Measurements from ENCODE around the gene LIMS1. TPM values are rescaled to one million over a fixed set of nuclear protein-coding genes. Genes with fewer than 3 reads are reported as not detected.
"Not testable (repeated sequence)": the region's sequence is repeated elsewhere in the genome, so short reads cannot be mapped to it uniquely, and the experiment has no call there.

The LIMS1 gene
- total RNA-seq, 8 experiments from 2014 or later = 8.5 to 38.3 (median 20.7) TPM

DNA sequence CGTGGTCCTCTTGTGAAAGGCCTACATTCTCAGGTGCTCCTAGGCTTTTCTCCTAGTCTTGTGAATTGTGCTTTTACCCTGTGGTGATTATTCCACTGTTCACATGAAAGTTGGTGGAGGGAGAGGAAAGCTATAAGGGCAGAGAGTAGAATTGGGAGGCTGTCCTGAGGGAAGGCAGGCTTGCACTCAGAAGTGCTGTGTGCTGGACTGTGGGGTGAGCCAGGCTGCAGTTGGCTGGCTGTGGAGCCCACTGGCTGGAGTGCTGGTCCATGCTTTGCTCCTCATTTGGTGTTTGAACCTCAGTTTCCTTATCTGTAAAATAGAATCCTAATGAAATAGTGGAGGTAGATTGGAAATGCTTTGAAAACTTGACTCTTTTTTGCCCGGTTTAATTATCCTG lies 21.3 kb downstream of the LIMS1 start:
- in situ Hi-C loops (cut with MboI; ENCODE audit: low pct_unique_long_range_greater_than_20kb in 2 of 9, low sequenced_read_pairs in 9 of 9, unreplicated experiment in 9 of 9) = no loop called here
- no peak for ATAC-seq (replicated peaks in 6 of 8)
- H3K4me1 ChIP-seq (replicated peaks in 1 of 2) = peaks cover 2 to 7% of the 10 kb centered on the region in 2 donors
- no peak overlapping the region for H3K27ac ChIP-seq
- WGBS, 10 experiments = 80 to 100% (median 97%) methylated on average over 1 to 2 of the region's 2 CpGs; no CpG with 5 or more reads in 2 of the 10 experiments
- H3K4me3 ChIP-seq = no peak overlapping the region

DNA sequence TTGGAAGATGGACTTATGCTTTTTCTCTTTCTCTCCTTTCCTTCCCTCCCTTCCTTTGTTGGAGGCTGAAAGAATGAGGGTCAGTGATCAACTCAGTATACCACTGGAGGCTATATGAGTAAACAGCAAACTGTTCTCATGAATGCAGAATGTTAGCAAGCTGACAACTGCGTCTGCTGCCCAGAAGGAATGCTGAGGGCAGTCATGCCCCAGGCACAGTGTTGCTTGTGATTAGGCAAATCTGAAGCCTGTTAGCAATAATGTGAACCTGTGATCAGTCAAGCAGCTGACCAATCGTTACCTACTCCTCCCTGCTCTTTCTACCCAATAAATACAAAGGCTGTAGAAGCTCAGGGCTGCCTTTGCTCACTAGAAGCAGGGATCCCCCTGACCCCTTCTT lies 22.3 kb downstream of the LIMS1 start:
- H3K4me3 ChIP-seq; in situ Hi-C loops (cut with MboI; ENCODE audit: low pct_unique_long_range_greater_than_20kb in 2 of 9, low sequenced_read_pairs in 9 of 9, unreplicated experiment in 9 of 9); H3K27ac ChIP-seq: not testable (repeated sequence)
- H3K4me1 ChIP-seq (replicated peaks in 1 of 2) = peaks cover 2 to 13% of the 10 kb centered on the region in 2 donors
- peak in 1 of 8 experiments; percentile 49 for ATAC-seq (replicated peaks in 6 of 8)
- WGBS, 10 experiments = 0 to 100% (median 85%) methylated on average over 1 to 2 of the region's 2 CpGs; no CpG with 5 or more reads in 4 of the 10 experiments

DNA sequence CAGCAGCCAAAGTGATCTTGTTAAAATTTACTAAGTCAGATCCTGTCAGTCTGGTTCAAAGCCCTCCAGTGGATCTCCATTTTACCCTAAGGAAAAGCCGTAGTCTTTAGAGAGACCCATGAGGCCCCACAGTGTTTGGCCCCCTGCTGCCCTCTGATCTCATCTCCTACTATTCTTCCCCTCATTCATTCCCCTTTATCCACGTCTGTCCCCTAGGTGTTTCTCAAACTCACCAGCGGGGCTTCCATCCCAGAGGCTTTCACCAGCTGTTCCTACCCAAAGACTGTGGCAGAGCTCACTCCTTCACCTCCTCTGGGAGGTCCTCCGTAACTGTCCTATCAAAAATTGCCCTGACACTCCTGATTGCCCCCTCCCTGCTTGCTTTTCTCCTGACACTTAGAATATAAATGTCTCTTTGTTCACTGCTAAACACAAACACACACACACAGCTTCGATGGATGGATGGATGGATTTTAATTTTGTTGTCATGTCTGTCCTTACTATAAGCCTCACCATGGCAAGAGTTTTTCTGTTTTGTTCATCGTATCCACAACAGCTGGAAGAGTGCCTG lies 26.1 kb downstream of the LIMS1 start:
- in situ Hi-C loops (cut with MboI; ENCODE audit: low pct_unique_long_range_greater_than_20kb in 2 of 9, low sequenced_read_pairs in 9 of 9, unreplicated experiment in 9 of 9) = no loop called here
- H3K4me1 ChIP-seq (replicated peaks in 1 of 2) = peaks cover 0 to 11% of the 10 kb centered on the region in 2 donors
- WGBS, 10 experiments = 47 to 86% (median 71%) methylated on average over 1 to 5 of the region's 6 CpGs
- H3K4me3 ChIP-seq = no peak overlapping the region
- no peak overlapping the region for H3K27ac ChIP-seq
- peak in 2 of 8 experiments; percentile 24 to 48 for ATAC-seq (replicated peaks in 6 of 8)

DNA sequence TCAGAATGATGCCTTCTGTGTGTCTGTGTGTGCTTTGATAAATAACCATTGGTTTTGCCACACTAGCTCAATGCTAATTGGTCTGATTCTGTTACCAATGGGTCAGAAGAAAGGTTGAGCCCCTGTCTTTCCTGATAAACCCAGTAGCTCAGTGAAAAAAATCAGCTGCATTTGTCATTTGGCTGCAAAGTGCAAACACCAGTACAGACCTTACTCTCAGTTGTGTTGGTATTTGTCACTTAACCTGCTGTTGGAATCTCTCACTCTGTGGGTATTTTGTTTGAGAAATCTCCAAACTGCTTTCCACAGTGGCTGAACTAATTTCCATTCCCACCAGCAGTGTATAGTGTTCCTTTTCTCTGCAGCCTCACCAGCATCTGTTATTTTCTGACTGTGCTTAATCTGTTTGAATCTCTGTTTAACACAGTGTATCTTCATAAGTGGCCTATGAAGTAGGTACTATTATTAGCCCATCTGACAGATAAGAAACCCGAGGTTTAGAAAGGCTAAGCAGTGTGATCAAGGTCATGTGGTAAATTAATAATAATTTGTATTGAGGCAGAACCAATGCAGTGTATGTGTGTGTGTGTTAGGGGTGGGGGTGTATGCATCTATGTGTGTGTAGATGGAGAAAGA lies 26.7 kb downstream of the LIMS1 start:
- in situ Hi-C loops (cut with MboI; ENCODE audit: low pct_unique_long_range_greater_than_20kb in 2 of 9, low sequenced_read_pairs in 9 of 9, unreplicated experiment in 9 of 9) = no loop called here
- Histone ChIP-seq H3K27ac (no peak overlapping the region), H3K4me1 (replicated peaks in 1 of 2) (peaks cover 0 to 11% of the 10 kb centered on the region in 2 donors), H3K4me3 (no peak overlapping the region)
- WGBS, 10 experiments = 80 to 100% (median 89%) methylated on average over 1 of the region's 1 CpG; no CpG with 5 or more reads in 5 of the 10 experiments
- peak in 1 of 8 experiments; percentile 24 for ATAC-seq (replicated peaks in 6 of 8)

DNA sequence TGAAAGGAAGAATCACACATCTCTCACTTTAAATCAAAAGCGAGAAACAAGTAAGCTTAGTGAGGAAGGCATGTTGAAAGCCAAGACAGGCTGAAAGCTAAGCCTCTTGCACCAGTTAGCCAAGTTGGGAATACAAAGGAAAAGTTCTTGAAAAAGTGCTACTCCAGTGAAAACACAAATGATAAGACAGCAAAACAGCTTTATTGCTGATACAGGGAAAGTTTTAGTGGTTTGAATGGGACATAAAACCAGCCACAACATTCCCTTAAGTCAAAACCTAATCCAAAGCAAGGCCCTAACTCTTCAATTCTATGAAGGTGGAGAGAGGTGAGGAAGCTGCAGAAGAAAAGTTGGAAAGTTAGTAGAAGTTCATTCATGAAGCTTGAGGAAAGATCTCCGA lies 28.0 kb downstream of the LIMS1 start:
- in situ Hi-C loops (cut with MboI; ENCODE audit: low pct_unique_long_range_greater_than_20kb in 2 of 9, low sequenced_read_pairs in 9 of 9, unreplicated experiment in 9 of 9) = no loop called here
- 83 to 100% (median 93%) methylated on average over 1 to 2 of the region's 2 CpGs; no CpG with 5 or more reads in 3 of the 10 experiments for WGBS, 10 experiments
- ATAC-seq (replicated peaks in 6 of 8) = no peak

DNA sequence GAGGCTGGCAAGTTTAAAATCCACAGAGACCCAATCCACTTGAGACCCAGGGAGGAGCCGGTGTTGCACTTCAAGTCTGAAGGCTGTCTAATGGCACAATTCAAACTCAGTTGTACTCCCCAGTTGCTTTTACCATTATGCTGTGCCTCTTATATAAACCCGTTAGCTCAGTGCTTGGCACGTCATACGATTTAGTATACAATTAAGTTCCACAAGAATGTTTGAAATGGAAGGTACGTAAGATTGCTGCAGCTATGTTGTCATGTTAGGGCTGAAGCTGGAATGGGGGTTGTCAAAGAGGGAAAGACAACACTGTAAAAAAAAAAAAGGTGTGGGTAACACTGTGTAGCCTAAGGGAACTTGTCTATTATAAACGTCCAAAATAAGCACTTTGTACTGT lies 30.2 kb downstream of the LIMS1 start:
- in situ Hi-C loops (cut with MboI; ENCODE audit: low pct_unique_long_range_greater_than_20kb in 2 of 9, low sequenced_read_pairs in 9 of 9, unreplicated experiment in 9 of 9) = no loop called here
- H3K4me3 ChIP-seq = no peak overlapping the region
- peaks cover 0 to 11% of the 10 kb centered on the region in 2 donors for H3K4me1 ChIP-seq (replicated peaks in 1 of 2)
- no peak for ATAC-seq (replicated peaks in 6 of 8)
- no peak overlapping the region for H3K27ac ChIP-seq
- 66 to 100% (median 97%) methylated on average over 1 to 6 of the region's 6 CpGs for WGBS, 10 experiments

More for the DNA sequence above, 28.0 kb downstream of the LIMS1 start:
- peaks cover 0 to 11% of the 10 kb centered on the region in 2 donors for H3K4me1 ChIP-seq (replicated peaks in 1 of 2)
- H3K4me3 ChIP-seq = no peak overlapping the region
- H3K27ac ChIP-seq = no peak overlapping the region

DNA sequence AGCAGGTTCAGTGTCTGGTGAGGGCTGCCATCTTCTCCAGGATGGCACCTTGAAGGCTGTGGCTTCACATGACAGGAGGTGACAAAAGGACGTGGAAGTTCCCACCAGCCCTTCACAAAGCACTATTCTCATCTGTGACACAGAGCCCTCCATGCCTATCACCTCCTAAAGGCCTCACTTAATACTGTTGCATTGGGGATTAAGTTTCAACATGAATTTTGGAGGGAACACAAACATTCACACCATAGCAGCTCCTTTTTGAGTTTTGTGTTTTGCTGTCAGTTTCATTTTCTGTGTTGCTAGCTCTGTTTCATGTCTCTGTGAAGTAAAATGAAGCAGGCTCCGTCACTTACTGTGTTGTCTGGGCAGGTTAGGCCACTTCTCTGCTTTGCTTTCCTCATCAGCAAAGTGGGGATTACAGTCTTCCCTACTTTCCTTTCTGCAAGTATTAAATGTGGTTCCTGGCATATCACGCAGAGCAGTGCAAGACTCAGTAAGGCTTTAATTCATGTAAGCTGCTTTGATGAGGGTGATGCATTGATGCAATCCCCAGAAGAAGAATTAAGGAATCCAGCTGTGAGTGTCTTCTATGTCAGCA lies 31.6 kb downstream of the LIMS1 start:
- ATAC-seq (replicated peaks in 6 of 8) = no peak
- no peak overlapping the region for H3K27ac ChIP-seq
- no peak overlapping the region for H3K4me3 ChIP-seq
- 70 to 100% (median 85%) methylated on average over 1 to 3 of the region's 3 CpGs; no CpG with 5 or more reads in 2 of the 10 experiments for WGBS, 10 experiments
- in situ Hi-C loops (cut with MboI; ENCODE audit: low pct_unique_long_range_greater_than_20kb in 2 of 9, low sequenced_read_pairs in 9 of 9, unreplicated experiment in 9 of 9) = no loop called here
- peaks cover 0 to 3% of the 10 kb centered on the region in 2 donors for H3K4me1 ChIP-seq (replicated peaks in 1 of 2)

DNA sequence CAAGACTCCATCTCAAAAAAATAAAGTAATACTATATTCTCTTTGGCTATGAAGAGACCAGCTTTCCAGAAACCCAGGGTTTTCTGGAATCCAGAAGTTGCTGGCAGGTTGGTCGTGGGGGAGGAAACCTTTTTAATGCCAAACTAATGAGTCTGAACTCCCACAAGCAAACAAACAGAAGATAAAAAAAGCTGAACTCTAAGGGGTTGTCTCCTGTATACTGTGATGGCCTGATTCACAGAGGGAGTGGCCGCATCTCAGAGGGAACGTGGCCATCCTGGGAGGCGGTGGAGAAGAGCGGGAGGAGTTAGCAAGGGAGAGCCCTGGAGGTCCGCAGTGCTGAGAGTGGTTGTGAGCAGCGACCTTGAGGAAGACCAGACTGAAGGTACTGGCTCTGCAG lies 36.1 kb downstream of the LIMS1 start:
- 27 to 77% (median 60%) methylated on average over 1 to 6 of the region's 7 CpGs; no CpG with 5 or more reads in 1 of the 10 experiments for WGBS, 10 experiments
- peak in 3 of 8 experiments; percentile 70 to 86 (median 80) for ATAC-seq (replicated peaks in 6 of 8)

DNA sequence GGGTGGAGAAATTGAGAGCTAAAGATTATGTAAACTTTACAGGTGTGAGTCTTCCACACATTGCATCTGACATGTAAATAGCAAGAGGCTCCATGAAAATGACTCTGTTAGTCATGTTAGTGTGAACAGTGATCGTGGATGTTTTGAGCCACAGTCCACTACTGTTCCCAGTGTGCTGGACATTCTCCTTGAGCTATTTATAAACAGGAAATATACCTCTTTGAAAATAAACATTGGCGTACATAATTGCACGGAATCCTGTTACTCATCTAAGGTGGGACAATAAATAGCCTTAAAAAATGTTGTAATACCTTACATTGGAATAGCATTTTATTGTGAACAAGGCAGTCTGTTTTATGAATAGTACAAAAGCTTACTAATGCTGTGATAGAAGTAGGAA lies 37.0 kb downstream of the LIMS1 start:
- H3K4me3 ChIP-seq = no peak overlapping the region
- in situ Hi-C loops (cut with MboI; ENCODE audit: low pct_unique_long_range_greater_than_20kb in 2 of 9, low sequenced_read_pairs in 9 of 9, unreplicated experiment in 9 of 9) = no loop called here
- WGBS, 10 experiments = 73 to 100% (median 92%) methylated on average over 1 to 3 of the region's 3 CpGs
- no peak for ATAC-seq (replicated peaks in 6 of 8)
- no peak overlapping the region for H3K27ac ChIP-seq
- peaks cover 11 to 17% of the 10 kb centered on the region in 2 donors for H3K4me1 ChIP-seq (replicated peaks in 1 of 2)

More for the DNA sequence above, 36.1 kb downstream of the LIMS1 start:
- Histone ChIP-seq H3K4me1 (replicated peaks in 1 of 2) (peaks cover 11 to 13% of the 10 kb centered on the region in 2 donors), H3K27ac (no peak overlapping the region), H3K4me3 (no peak overlapping the region)
- in situ Hi-C loops (cut with MboI; ENCODE audit: low pct_unique_long_range_greater_than_20kb in 2 of 9, low sequenced_read_pairs in 9 of 9, unreplicated experiment in 9 of 9) = no loop called here

DNA sequence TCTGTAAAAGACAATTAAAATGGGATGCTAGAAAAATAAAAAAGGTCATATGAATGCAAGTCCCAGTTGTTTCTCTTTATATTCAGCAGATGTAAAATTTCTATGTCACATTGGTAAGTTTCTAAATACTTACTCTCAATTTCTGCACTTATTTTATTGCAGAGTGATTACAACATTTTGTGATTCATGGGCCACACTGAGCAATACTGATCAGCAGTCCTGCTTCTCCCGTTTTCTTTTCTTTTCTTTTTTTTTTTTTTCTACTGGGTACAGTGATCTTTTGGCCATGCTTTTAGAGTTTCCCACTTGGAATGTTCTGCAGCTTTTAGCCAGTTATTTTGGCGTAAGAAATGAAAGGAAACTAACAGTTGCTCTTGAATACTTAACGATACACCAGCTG lies 38.8 kb downstream of the LIMS1 start:
- in situ Hi-C loops (cut with MboI; ENCODE audit: low pct_unique_long_range_greater_than_20kb in 2 of 9, low sequenced_read_pairs in 9 of 9, unreplicated experiment in 9 of 9) = no loop called here
- WGBS, 10 experiments = 27 to 80% (median 57%) methylated on average over 1 to 3 of the region's 3 CpGs
- ATAC-seq (replicated peaks in 6 of 8) = peak in 5 of 8 experiments; percentile 10 to 75 (median 50)

DNA sequence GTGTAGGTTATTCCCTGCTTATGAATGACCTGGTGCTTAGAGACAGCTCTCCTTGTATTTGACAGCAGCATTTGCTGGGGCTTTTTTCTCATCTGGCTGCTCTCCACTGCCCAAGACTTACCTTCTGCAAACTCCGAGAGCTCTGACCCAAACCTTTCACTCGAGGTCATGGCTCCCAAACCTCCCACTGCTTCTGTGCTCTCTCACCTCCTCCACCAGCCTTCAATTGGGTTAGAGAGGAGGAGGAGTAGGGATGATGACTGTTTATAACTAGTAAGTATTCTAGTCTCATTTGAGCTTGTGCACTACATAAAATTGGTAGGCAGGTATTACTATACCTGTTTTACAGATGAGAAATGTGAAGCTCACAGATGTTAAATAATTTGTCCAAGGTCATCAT lies 40.1 kb downstream of the LIMS1 start:
- H3K4me1 ChIP-seq (replicated peaks in 1 of 2) = peaks cover 11 to 17% of the 10 kb centered on the region in 2 donors
- H3K27ac ChIP-seq = no peak overlapping the region
- 8 to 100% (median 54%) methylated on average over 1 to 2 of the region's 2 CpGs; no CpG with 5 or more reads in 4 of the 10 experiments for WGBS, 10 experiments
- in situ Hi-C loops (cut with MboI; ENCODE audit: low pct_unique_long_range_greater_than_20kb in 2 of 9, low sequenced_read_pairs in 9 of 9, unreplicated experiment in 9 of 9) = no loop called here
- no peak for ATAC-seq (replicated peaks in 6 of 8)
- H3K4me3 ChIP-seq = no peak overlapping the region

More for the DNA sequence above, 38.8 kb downstream of the LIMS1 start:
- no peak overlapping the region for H3K4me3 ChIP-seq
- peaks cover 11 to 17% of the 10 kb centered on the region in 2 donors for H3K4me1 ChIP-seq (replicated peaks in 1 of 2)
- H3K27ac ChIP-seq = no peak overlapping the region

DNA sequence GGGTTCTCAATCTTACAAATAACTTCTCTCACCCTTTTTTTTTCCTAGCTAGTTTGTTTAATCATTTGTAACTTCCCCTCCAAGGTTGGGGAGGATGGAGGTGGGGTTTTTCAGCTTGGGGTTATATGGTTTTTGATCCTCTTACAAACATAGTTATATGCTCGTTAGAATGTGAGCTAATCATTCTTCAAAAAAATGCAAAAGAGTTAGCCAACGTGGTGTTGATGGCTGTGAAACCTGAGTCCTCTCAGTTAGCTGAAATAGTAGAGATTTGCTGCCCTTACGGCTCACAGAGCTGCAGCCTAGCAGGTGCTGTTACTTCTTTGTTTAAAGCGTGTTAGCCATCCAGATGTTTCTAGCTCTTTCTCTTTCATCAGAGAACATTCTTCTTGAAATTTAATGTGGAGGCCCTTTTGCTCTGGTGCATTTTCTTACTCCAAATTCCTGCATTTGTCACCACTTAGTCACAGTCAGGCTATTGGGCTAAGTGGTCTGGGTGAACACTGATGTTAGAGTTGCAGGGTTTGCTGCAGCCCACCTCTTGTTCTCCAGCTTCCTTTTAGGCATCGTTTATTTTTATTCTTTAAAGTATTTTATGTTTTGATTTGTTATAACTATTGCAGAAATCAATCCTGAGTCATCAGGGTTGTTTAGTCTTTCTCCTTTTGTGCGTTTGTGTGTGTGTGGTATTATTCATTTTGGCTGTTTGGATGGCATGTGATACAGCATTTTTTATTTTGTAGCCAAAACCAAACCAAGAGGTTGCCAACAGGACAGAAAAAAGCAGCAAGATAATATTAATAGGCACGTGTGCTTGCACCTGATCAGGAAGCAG lies 41.1 kb downstream of the LIMS1 start:
- H3K4me1 ChIP-seq (replicated peaks in 1 of 2) = peaks cover 11 to 17% of the 10 kb centered on the region in 2 donors
- in situ Hi-C loops (cut with MboI; ENCODE audit: low pct_unique_long_range_greater_than_20kb in 2 of 9, low sequenced_read_pairs in 9 of 9, unreplicated experiment in 9 of 9) = loop anchor here in 2 of 9 experiments (25.0 kb wide), 1 partner anchor 213 kb away; no protein-coding TSS in a partner anchor
- 20 to 60% (median 47%) methylated on average over 1 to 7 of the region's 7 CpGs; no CpG with 5 or more reads in 1 of the 10 experiments for WGBS, 10 experiments
- no peak overlapping the region for H3K27ac ChIP-seq
- peak in 6 of 8 experiments; percentile 18 to 65 (median 56) for ATAC-seq (replicated peaks in 6 of 8)
- no peak overlapping the region for H3K4me3 ChIP-seq
